Right lobe of liver (tissue), 6 donors: ENCODE data around the gene XRCC3. TPM values are rescaled to one million over a fixed set of nuclear protein-coding genes. Genes with fewer than 3 reads are reported as not detected.

Source experiments
- ATAC-seq, 4 donors: fragments of 200-7000 bp; cut with Tn5 transposase; one replicate each; pipeline ENCODE4 v1.9.1; 2020; ENCODE audit warnings: mild to moderate bottlenecking in 4 of 4, moderate library complexity in 4 of 4
- DNase-seq, 3 donors: peaks; one replicate each; pipeline ENCODE4 v3.0.0-alpha.2; 2020
- H3K27ac ChIP-seq, 3 donors: fragments of 200-600 bp; one replicate each; pipeline ENCODE4 v1.8.0; 2022
- H3K27me3 ChIP-seq, 2 donors: fragments of 200-600 bp; one replicate each; pipeline ENCODE4 v1.8.0; 2022
- H3K36me3 ChIP-seq, 4 donors: fragments of 200-600 bp; sonication (generic) in 1 of 4; one replicate each; pipeline versions ENCODE4 v1.5.1 to v1.8.0; 2017 to 2022; ENCODE audit warnings: control low read depth in 1 of 4
- H3K4me1 ChIP-seq, 4 donors: fragments of 200-600 bp; sonication (generic) in 1 of 4; one replicate each; pipeline versions ENCODE4 v1.5.1 to v1.8.0; 2017 to 2022; ENCODE audit warnings: control low read depth in 1 of 4
- H3K4me3 ChIP-seq, 3 donors: fragments of 200-600 bp; one replicate each; pipeline ENCODE4 v1.8.0; 2022
- H3K9me3 ChIP-seq, 4 donors: fragments of 200-600 bp; sonication (generic) in 1 of 4; one replicate each; pipeline versions ENCODE4 v1.5.1 to v1.8.0; 2017 to 2022; ENCODE audit warnings: control low read depth in 1 of 4
- CTCF ChIP-seq, 4 donors: fragments of 200-600 bp in 3 of 4; fragments of 450-650 bp in 1 of 4; IDR thresholded peaks; one replicate each; pipeline versions ENCODE4 v1.5.1 to v1.8.0; 2016 to 2022; ENCODE audit warnings: antibody characterized with exemption in 4 of 4, mild to moderate bottlenecking in 2 of 4
- POLR2A ChIP-seq: fragments of 450-650 bp; IDR thresholded peaks from one replicate; pipeline ENCODE4 v1.6.1; 2017; ENCODE audit warnings: antibody characterized with exemption, mild to moderate bottlenecking
- WGBS: methylation state at CpG from one replicate; pipeline ENCODE4 v1.1.6; 2018; ENCODE audit warnings: low coverage, low lambda C conversion rate; ENCODE audit not compliant: insufficient coverage; ENCODE audit errors: missing lambda C conversion rate; 5-methylcytosine and 5-hydroxymethylcytosine counted together
- intact Hi-C, 2 donors: fragments of 100-400 bp; cut with DNase I; formaldehyde crosslinking; loops; one replicate each; pipeline versions ENCODE4 v1.11.2 to v1.14.1; 2022
- total RNA-seq, 6 experiments: library from RNA; depleted of rRNA in 2 of 6; stranded (reverse); fragments of >200 nt in 2 of 6; fragmentation: NEBNext Ultra II Directional in 3 of 6; extraction: Animal tissue kit (Norgen Biotek cat#: 25700) in 3 of 6; gene quantifications; one replicate each; pipeline versions ENCODE4 v1.1.0 to v1.2.4, GENCODE V29; 2016 to 2023
- donor health status: DM: no; HTN: yes; CAD: no.
- donor health status: DM: no; HTN: no; CAD: no.
- donor health status: DM: no; HTN: no; CAD: no.
- donor health status: DM: no; HTN: yes; CAD: no.
- donor health status: DM: no; HTN: yes; CAD: no.

XRCC3 gene
- total RNA-seq, 6 experiments from 2014 or later, result 0.88 to 6.3 (median 1.8) TPM

- DNase-seq, result peak in 1 of 3 donors; percentile 36
- Histone ChIP-seq H3K4me3 (no peak overlapping the region), H3K36me3 (peaks cover 0 to 13% (median 4%) of the 10 kb centered on the region in 4 donors), H3K27me3 (no peaks in the 10 kb centered on the region), H3K4me1 (peaks cover 0 to 21% (median 4%) of the 10 kb centered on the region in 4 donors), H3K9me3 (no peaks in the 10 kb centered on the region), H3K27ac (no peak overlapping the region)
- 83% methylated on average over 2 of the region's 14 CpGs for WGBS
- no peak for TF ChIP-seq POLR2A
- no peak for TF ChIP-seq CTCF (IDR thresholded peaks at IDR 0.05)
- intact Hi-C loops, result no loop called here
- ATAC-seq, result no peak
These were observed 25.9 kb upstream of the XRCC3 start for GRCh38 chr14:103740991-103741689.

GRCh38 chr14:103739793-103740501 lies 24.7 kb upstream of the XRCC3 start:
- Histone ChIP-seq H3K4me1 (peaks cover 0 to 11% (median 2%) of the 10 kb centered on the region in 4 donors), H3K27me3 (no peaks in the 10 kb centered on the region), H3K4me3 (no peak overlapping the region), H3K9me3 (no peaks in the 10 kb centered on the region), H3K36me3 (peaks cover 0 to 13% (median 4%) of the 10 kb centered on the region in 4 donors), H3K27ac (no peak overlapping the region)
- TF ChIP-seq POLR2A (no peak), CTCF (IDR thresholded peaks at IDR 0.05) (no peak)
- ATAC-seq (no peak), DNase-seq (peak in 1 of 3 donors; percentile 39)
- 95% methylated on average over 10 of the region's 30 CpGs for WGBS
- intact Hi-C loops, result no loop called here

- TF ChIP-seq POLR2A (no peak), CTCF (IDR thresholded peaks at IDR 0.05) (no peak)
- Histone ChIP-seq H3K9me3 (no peaks in the 10 kb centered on the region), H3K4me1 (peaks cover 0 to 6% (median 0%) of the 10 kb centered on the region in 4 donors), H3K27me3 (no peaks in the 10 kb centered on the region), H3K27ac (no peak overlapping the region), H3K36me3 (peaks cover 0 to 13% (median 4%) of the 10 kb centered on the region in 4 donors), H3K4me3 (no peak overlapping the region)
- 100% methylated on average over 1 of the region's 6 CpGs for WGBS
- DNase-seq, result no peak
- intact Hi-C loops, result no loop called here
- ATAC-seq, result no peak
These were observed 24.2 kb upstream of the XRCC3 start for GRCh38 chr14:103739466-103739792.

- H3K27ac ChIP-seq, result no peak overlapping the region
- WGBS, result 95% methylated on average over 22 of the region's 34 CpGs
- H3K27me3 ChIP-seq, result no peaks in the 10 kb centered on the region
- DNase-seq (peak in 1 of 3 donors; percentile 42), ATAC-seq (no peak)
- peaks cover 0 to 6% (median 0%) of the 10 kb centered on the region in 4 donors for H3K4me1 ChIP-seq
- intact Hi-C loops, result no loop called here
- no peak for TF ChIP-seq POLR2A
- TF ChIP-seq CTCF (IDR thresholded peaks at IDR 0.05), result no peak
- H3K4me3 ChIP-seq, result no peak overlapping the region
- H3K9me3 ChIP-seq, result no peaks in the 10 kb centered on the region
- peaks cover 0 to 13% (median 6%) of the 10 kb centered on the region in 4 donors for H3K36me3 ChIP-seq
These were observed 23.6 kb upstream of the XRCC3 start for GRCh38 chr14:103738701-103739451.
